SK-N-SH treated with all-trans-retinoic acid at 6 μM for 48 hours (cell line): ENCODE measurements around the gene CLSTN2.

Experiments used
- ATAC-seq: fragments of 200-7000 bp; cut with Tn5 transposase; 3 replicates; pipeline ENCODE4 v1.9.1; 2020; ENCODE audit warnings: mild to moderate bottlenecking, moderate library complexity
- ARNTL ChIP-seq: fragments of 450-650 bp; formaldehyde crosslinking; IDR thresholded peaks from 2 replicates; pipeline ENCODE4 v1.5.0; 2020; ENCODE audit warnings: low read depth, mild to moderate bottlenecking, moderate library complexity, borderline replicate concordance
- BACH2 ChIP-seq: fragments of 250-450 bp; sonication (Bioruptor Pico); IDR thresholded peaks from 2 replicates; pipeline ENCODE4 v1.9.0; 2021; ENCODE audit warnings: mild to moderate bottlenecking, borderline replicate concordance
- CSDC2 ChIP-seq: fragments of 250-450 bp; sonication (Bioruptor Pico); IDR thresholded peaks from 2 replicates; pipeline ENCODE4 v1.5.0; 2020; ENCODE audit warnings: mild to moderate bottlenecking, moderate library complexity
- CSRNP3 ChIP-seq: fragments of 250-450 bp; sonication (Bioruptor Pico); IDR thresholded peaks from 2 replicates; pipeline ENCODE4 v1.5.1; 2021; ENCODE audit warnings: mild to moderate bottlenecking, moderate library complexity
- ESRRG ChIP-seq: fragments of 250-450 bp; sonication (Bioruptor Pico); IDR thresholded peaks from 2 replicates; pipeline ENCODE4 v1.6.1; 2021; ENCODE audit warnings: mild to moderate bottlenecking
- GLIS3 ChIP-seq: fragments of 250-450 bp; sonication (Bioruptor Pico); IDR thresholded peaks from 2 replicates; pipeline ENCODE4 v1.5.0; 2020; ENCODE audit warnings: mild to moderate bottlenecking, moderate library complexity
- ISL1 ChIP-seq: fragments of 250-450 bp; sonication (Bioruptor Pico); IDR thresholded peaks from 2 replicates; pipeline ENCODE4 v2.1.2; 2022; ENCODE audit warnings: mild to moderate bottlenecking, moderate library complexity
- OSR1 ChIP-seq: fragments of 250-450 bp; sonication (Bioruptor Pico); IDR thresholded peaks from 2 replicates; pipeline ENCODE4 v1.8.0; 2022; ENCODE audit warnings: moderate library complexity, mild to moderate bottlenecking, inconsistent platforms
- POU6F1 ChIP-seq: fragments of 250-450 bp; sonication (Bioruptor Pico); IDR thresholded peaks from 2 replicates; pipeline ENCODE4 v1.8.0; 2021; ENCODE audit warnings: low read depth, mild to moderate bottlenecking, moderate library complexity, borderline replicate concordance
- PPARA ChIP-seq: fragments of 250-450 bp; sonication (Bioruptor Pico); IDR thresholded peaks from 2 replicates; pipeline ENCODE4 v1.5.0; 2020; ENCODE audit warnings: mild to moderate bottlenecking, borderline replicate concordance
- RARB ChIP-seq: fragments of 250-450 bp; sonication (Bioruptor Pico); IDR thresholded peaks from 2 replicates; pipeline ENCODE4 v1.8.0; 2021; ENCODE audit warnings: mild to moderate bottlenecking, moderate library complexity
- SNAI2 ChIP-seq: fragments of 250-450 bp; sonication (Bioruptor Pico); IDR thresholded peaks from 2 replicates; pipeline ENCODE4 v1.5.0; 2020; ENCODE audit warnings: mild to moderate bottlenecking, moderate library complexity
- TCF4 ChIP-seq: fragments of 250-450 bp; sonication (Bioruptor Pico); IDR thresholded peaks from 2 replicates; pipeline ENCODE4 v1.8.0; 2021; ENCODE audit warnings: mild to moderate bottlenecking, moderate library complexity, borderline replicate concordance
- TOX ChIP-seq: fragments of 250-450 bp; sonication (Bioruptor Pico); IDR thresholded peaks from 2 replicates; pipeline ENCODE4 v1.8.0; 2021; ENCODE audit warnings: mild to moderate bottlenecking, moderate library complexity, borderline replicate concordance
- ZC3H10 ChIP-seq: fragments of 250-450 bp; sonication (Bioruptor Pico); IDR thresholded peaks from 2 replicates; pipeline ENCODE4 v1.5.1; 2021; ENCODE audit warnings: mild to moderate bottlenecking, moderate library complexity
- ZFP3 ChIP-seq: fragments of 250-450 bp; sonication (Bioruptor Pico); IDR thresholded peaks from 2 replicates; pipeline ENCODE4 v1.5.0; 2020; ENCODE audit warnings: mild to moderate bottlenecking, moderate library complexity
- ZFP30 ChIP-seq: fragments of 450-650 bp; formaldehyde crosslinking; IDR thresholded peaks from 2 replicates; pipeline ENCODE4 v1.5.0; 2022; ENCODE audit warnings: mild to moderate bottlenecking, moderate library complexity
- ZNF565 ChIP-seq: fragments of 450-650 bp; formaldehyde crosslinking; conservative IDR thresholded peaks from 2 replicates; pipeline ENCODE4 v1.5.0; 2020; ENCODE audit warnings: low read depth, mild to moderate bottlenecking, moderate library complexity
- ZNF8 ChIP-seq: fragments of 450-650 bp; formaldehyde crosslinking; IDR thresholded peaks from 2 replicates; pipeline ENCODE4 v1.5.0; 2020; ENCODE audit warnings: mild to moderate bottlenecking, moderate library complexity
- TF ChIP-seq, protein P1 (sequence below): fragments of 250-450 bp; sonication (Bioruptor Pico); IDR thresholded peaks from 2 replicates; pipeline ENCODE4 v1.5.0; 2020; ENCODE audit warnings: mild to moderate bottlenecking, moderate library complexity
- TF ChIP-seq, protein P2 (sequence below): fragments of 250-450 bp; sonication (Bioruptor Pico); IDR thresholded peaks from 2 replicates; pipeline ENCODE4 v1.8.0; 2020; ENCODE audit warnings: mild to moderate bottlenecking, moderate library complexity, borderline replicate concordance
- TF ChIP-seq, protein P3 (sequence below): fragments of 250-450 bp; sonication (Bioruptor Pico); IDR thresholded peaks from 2 replicates; pipeline ENCODE4 v1.5.1; 2020; ENCODE audit warnings: low read depth, mild to moderate bottlenecking, moderate library complexity

The CLSTN2 gene

GRCh38 chr3:139937674-139938279, 2.8 kb downstream of the CLSTN2 start:
- TF ChIP-seq, protein P1, sequence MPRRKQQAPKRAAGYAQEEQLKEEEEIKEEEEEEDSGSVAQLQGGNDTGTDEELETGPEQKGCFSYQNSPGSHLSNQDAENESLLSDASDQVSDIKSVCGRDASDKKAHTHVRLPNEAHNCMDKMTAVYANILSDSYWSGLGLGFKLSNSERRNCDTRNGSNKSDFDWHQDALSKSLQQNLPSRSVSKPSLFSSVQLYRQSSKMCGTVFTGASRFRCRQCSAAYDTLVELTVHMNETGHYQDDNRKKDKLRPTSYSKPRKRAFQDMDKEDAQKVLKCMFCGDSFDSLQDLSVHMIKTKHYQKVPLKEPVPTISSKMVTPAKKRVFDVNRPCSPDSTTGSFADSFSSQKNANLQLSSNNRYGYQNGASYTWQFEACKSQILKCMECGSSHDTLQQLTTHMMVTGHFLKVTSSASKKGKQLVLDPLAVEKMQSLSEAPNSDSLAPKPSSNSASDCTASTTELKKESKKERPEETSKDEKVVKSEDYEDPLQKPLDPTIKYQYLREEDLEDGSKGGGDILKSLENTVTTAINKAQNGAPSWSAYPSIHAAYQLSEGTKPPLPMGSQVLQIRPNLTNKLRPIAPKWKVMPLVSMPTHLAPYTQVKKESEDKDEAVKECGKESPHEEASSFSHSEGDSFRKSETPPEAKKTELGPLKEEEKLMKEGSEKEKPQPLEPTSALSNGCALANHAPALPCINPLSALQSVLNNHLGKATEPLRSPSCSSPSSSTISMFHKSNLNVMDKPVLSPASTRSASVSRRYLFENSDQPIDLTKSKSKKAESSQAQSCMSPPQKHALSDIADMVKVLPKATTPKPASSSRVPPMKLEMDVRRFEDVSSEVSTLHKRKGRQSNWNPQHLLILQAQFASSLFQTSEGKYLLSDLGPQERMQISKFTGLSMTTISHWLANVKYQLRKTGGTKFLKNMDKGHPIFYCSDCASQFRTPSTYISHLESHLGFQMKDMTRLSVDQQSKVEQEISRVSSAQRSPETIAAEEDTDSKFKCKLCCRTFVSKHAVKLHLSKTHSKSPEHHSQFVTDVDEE (CRISPR knock-in tag) = no peak
- TF ChIP-seq, protein P2, sequence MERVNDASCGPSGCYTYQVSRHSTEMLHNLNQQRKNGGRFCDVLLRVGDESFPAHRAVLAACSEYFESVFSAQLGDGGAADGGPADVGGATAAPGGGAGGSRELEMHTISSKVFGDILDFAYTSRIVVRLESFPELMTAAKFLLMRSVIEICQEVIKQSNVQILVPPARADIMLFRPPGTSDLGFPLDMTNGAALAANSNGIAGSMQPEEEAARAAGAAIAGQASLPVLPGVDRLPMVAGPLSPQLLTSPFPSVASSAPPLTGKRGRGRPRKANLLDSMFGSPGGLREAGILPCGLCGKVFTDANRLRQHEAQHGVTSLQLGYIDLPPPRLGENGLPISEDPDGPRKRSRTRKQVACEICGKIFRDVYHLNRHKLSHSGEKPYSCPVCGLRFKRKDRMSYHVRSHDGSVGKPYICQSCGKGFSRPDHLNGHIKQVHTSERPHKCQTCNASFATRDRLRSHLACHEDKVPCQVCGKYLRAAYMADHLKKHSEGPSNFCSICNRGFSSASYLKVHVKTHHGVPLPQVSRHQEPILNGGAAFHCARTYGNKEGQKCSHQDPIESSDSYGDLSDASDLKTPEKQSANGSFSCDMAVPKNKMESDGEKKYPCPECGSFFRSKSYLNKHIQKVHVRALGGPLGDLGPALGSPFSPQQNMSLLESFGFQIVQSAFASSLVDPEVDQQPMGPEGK = no peak
- TF ChIP-seq GLIS3 (CRISPR knock-in tag) (no peak), ZNF565 (no peak), ZNF8 (CRISPR knock-in tag) (no peak), ZFP3 (CRISPR knock-in tag) (no peak), OSR1 (CRISPR knock-in tag) (no peak), ARNTL (no peak), ZC3H10 (CRISPR knock-in tag) (no peak), CSDC2 (CRISPR knock-in tag) (no peak), CSRNP3 (CRISPR knock-in tag) (no peak), RARB (no peak), TCF4 (CRISPR knock-in tag) (no peak), ZFP30 (CRISPR knock-in tag) (no peak), ESRRG (no peak), SNAI2 (CRISPR knock-in tag) (no peak), ISL1 (CRISPR knock-in tag) (no peak)
- TF ChIP-seq, protein P3, sequence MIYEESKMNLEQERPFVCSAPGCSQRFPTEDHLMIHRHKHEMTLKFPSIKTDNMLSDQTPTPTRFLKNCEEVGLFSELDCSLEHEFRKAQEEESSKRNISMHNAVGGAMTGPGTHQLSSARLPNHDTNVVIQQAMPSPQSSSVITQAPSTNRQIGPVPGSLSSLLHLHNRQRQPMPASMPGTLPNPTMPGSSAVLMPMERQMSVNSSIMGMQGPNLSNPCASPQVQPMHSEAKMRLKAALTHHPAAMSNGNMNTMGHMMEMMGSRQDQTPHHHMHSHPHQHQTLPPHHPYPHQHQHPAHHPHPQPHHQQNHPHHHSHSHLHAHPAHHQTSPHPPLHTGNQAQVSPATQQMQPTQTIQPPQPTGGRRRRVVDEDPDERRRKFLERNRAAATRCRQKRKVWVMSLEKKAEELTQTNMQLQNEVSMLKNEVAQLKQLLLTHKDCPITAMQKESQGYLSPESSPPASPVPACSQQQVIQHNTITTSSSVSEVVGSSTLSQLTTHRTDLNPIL (CRISPR knock-in tag) = no peak
- no peak for ATAC-seq

DNA sequence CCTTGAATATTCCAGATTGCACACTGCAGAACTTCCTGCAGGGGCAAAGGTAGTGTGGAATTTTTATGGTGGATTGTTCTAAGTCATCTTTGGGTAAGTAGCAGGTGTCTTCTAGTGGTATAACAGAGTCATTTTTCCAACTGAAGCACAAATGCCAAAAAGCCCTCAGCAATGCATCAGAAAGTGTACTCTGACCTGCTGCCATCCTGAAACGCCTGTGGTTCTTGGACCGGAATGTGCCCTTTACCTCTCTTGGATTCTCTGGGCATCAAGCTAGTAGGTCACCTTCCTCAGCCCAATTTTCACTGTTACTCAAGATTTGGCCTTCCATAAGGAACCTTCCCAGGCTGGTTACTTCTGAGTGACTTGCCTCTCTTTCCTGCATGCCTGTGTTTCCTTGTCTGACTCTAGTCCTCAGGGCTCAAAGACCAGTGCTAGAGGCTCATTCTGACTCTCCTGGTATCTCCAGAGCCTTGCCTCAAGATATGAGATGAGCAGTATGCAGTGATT, 4.8 kb downstream of the CLSTN2 start:
- ATAC-seq = no peak
- TF ChIP-seq ZFP30 (CRISPR knock-in tag) = no peak
- TF ChIP-seq RARB = no peak
- no peak for TF ChIP-seq TOX (CRISPR knock-in tag)
- TF ChIP-seq ESRRG = no peak
- TF ChIP-seq OSR1 (CRISPR knock-in tag) = no peak
- no peak for TF ChIP-seq SNAI2 (CRISPR knock-in tag)
- no peak for TF ChIP-seq BACH2 (CRISPR knock-in tag)
- no peak for TF ChIP-seq CSDC2 (CRISPR knock-in tag)
- TF ChIP-seq PPARA (CRISPR knock-in tag) = no peak
- no peak for TF ChIP-seq ZNF565
- TF ChIP-seq CSRNP3 (CRISPR knock-in tag) = no peak
- TF ChIP-seq, protein P2 = no peak
- no peak for TF ChIP-seq POU6F1 (CRISPR knock-in tag)
